MM.1S (cell line): ENCODE data around the gene KRTAP5-9.

Experiments
- EZH2 ChIP-seq: fragments of 300-600 bp; sonication (generic); optimal IDR thresholded peaks from 2 replicates; pipeline ENCODE3; 2017; ENCODE audit warnings: low read depth, mild to moderate bottlenecking, antibody characterized with exemption, low read length, mixed read lengths
- EZH2phosphoT487 ChIP-seq: fragments of 300-600 bp; sonication (generic); IDR thresholded peaks from 2 replicates; pipeline ENCODE4 v1.6.1; 2018; ENCODE audit warnings: antibody characterized with exemption, low read length
- TF ChIP-seq, protein P1 (sequence below): fragments of 300-600 bp; sonication (generic); IDR thresholded peaks from 2 replicates; pipeline ENCODE4 v1.5.1; 2016; ENCODE audit warnings: antibody characterized with exemption, low read length, mixed read lengths

DNA sequence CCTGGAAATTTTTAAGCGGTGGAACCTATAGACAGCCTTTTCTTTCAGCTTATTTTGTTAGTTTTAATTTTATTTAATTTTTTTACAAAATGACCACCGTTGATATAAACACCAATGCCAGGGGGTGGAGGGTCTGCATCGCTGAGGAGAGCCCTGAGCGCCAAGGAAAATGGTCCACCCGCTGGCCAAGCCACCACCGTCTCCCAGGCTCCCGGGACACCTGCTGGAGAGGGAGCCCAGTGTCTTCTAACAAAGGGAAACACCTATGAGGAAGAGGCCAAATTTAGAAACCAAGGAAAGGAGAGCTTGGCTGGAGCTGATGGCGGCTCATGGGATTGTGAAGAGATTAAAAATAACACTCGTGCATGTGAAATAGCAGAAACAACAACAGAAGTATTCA lies 10.7 kb upstream of the KRTAP5-9 start:
- TF ChIP-seq, protein P1, sequence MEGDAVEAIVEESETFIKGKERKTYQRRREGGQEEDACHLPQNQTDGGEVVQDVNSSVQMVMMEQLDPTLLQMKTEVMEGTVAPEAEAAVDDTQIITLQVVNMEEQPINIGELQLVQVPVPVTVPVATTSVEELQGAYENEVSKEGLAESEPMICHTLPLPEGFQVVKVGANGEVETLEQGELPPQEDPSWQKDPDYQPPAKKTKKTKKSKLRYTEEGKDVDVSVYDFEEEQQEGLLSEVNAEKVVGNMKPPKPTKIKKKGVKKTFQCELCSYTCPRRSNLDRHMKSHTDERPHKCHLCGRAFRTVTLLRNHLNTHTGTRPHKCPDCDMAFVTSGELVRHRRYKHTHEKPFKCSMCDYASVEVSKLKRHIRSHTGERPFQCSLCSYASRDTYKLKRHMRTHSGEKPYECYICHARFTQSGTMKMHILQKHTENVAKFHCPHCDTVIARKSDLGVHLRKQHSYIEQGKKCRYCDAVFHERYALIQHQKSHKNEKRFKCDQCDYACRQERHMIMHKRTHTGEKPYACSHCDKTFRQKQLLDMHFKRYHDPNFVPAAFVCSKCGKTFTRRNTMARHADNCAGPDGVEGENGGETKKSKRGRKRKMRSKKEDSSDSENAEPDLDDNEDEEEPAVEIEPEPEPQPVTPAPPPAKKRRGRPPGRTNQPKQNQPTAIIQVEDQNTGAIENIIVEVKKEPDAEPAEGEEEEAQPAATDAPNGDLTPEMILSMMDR, result no peak
- TF ChIP-seq EZH2phosphoT487 (no peak), EZH2 (no peak)
